Embryonic facial prominence (tissue), 1 donor: ENCODE data around the gene GNAI3.

ENCODE experiments used
- DNase-seq: peaks from one replicate; pipeline ENCODE4 v3.0.0-alpha.2; 2016; ENCODE audit errors: extremely low spot score

Gene GNAI3

GRCh38 chr1:109637446-109637845, 89.0 kb downstream of the GNAI3 start:
- no peak for DNase-seq

GRCh38 chr1:109639063-109639840, 90.8 kb downstream of the GNAI3 start:
- peak; percentile 4 for DNase-seq

- peak; percentile 3 for DNase-seq
These were observed 91.4 kb downstream of the GNAI3 start for GRCh38 chr1:109639841-109640184.

- DNase-seq: peak; percentile 7
These were observed 92.0 kb downstream of the GNAI3 start for GRCh38 chr1:109640285-109640865.

- no peak for DNase-seq
These were observed 92.8 kb downstream of the GNAI3 start for GRCh38 chr1:109641078-109641740.

- DNase-seq: no peak
These were observed 93.4 kb downstream of the GNAI3 start for GRCh38 chr1:109641861-109642260.

GRCh38 chr1:109642626-109643025, 94.2 kb downstream of the GNAI3 start:
- no peak for DNase-seq

- DNase-seq: no peak
These were observed 95.2 kb downstream of the GNAI3 start for GRCh38 chr1:109643385-109644230.

GRCh38 chr1:109644670-109645069, 96.3 kb downstream of the GNAI3 start:
- no peak for DNase-seq

- DNase-seq: peak; percentile 5
These were observed 101.1 kb downstream of the GNAI3 start for GRCh38 chr1:109649491-109649914.

GRCh38 chr1:109650609-109651008, 102.2 kb downstream of the GNAI3 start:
- DNase-seq: no peak

GRCh38 chr1:109652402-109652801, 104.0 kb downstream of the GNAI3 start:
- no peak for DNase-seq

GRCh38 chr1:109653306-109653705, 104.9 kb downstream of the GNAI3 start:
- no peak for DNase-seq

GRCh38 chr1:109654519-109654918, 106.1 kb downstream of the GNAI3 start:
- no peak for DNase-seq

GRCh38 chr1:109655615-109656519, 107.5 kb downstream of the GNAI3 start, which contains the start of gene GSTM4:
Gene GSTM4, plus strand, starts transcription at chr1:109656099. Its CDS starts 291 bp downstream, at chr1:109656390.
- DNase-seq: no peak

GRCh38 chr1:109657395-109657794, 109.0 kb downstream of the GNAI3 start:
- DNase-seq: no peak

GRCh38 chr1:109657970-109658369, 109.6 kb downstream of the GNAI3 start:
- no peak for DNase-seq

GRCh38 chr1:109658533-109659042, 110.2 kb downstream of the GNAI3 start:
- DNase-seq: no peak

GRCh38 chr1:109659145-109659544, 110.7 kb downstream of the GNAI3 start:
- DNase-seq: no peak

GRCh38 chr1:109659997-109660690, 111.7 kb downstream of the GNAI3 start:
- DNase-seq: no peak
